Neural crest cell (in vitro differentiated cells): Measurements from ENCODE around the gene ZNF883. TPM values are rescaled to one million over a fixed set of nuclear protein-coding genes. Genes with fewer than 3 reads are reported as not detected.
"Not testable (repeated sequence)": the region's sequence is repeated elsewhere in the genome, so short reads cannot be mapped to it uniquely, and the experiment has no call there.

Experiments
- DNase-seq: peaks from one replicate; pipeline ENCODE4 v3.0.0; 2021; ENCODE audit warnings: low read depth, mixed read lengths, low spot score
- H3K27ac Mint-ChIP-seq: one replicate; pipeline ENCODE4 v1.8.0; 2021; ENCODE audit warnings: mild to moderate bottlenecking, mixed read lengths; ENCODE audit not compliant: unreplicated experiment
- H3K27me3 Mint-ChIP-seq: 2 replicates; pipeline ENCODE4 v1.8.0; 2021; ENCODE audit warnings: low read depth, mild to moderate bottlenecking, mixed read lengths
- H3K36me3 Mint-ChIP-seq: 2 replicates; pipeline ENCODE4 v1.8.0; 2021; ENCODE audit warnings: low read depth, mild to moderate bottlenecking, mixed read lengths
- H3K4me1 Mint-ChIP-seq: 2 replicates; pipeline ENCODE4 v1.8.0; 2021; ENCODE audit warnings: mixed read lengths
- H3K4me3 Mint-ChIP-seq: one replicate; pipeline ENCODE4 v1.8.0; 2021; ENCODE audit warnings: mild to moderate bottlenecking, mixed read lengths
- H3K9me3 Mint-ChIP-seq: 2 replicates; pipeline ENCODE4 v1.8.0; 2021; ENCODE audit warnings: mixed read lengths
- long read RNA-seq: library from polyadenylated mRNA; unstranded; transcript quantifications from one replicate; pipeline ENCODE4 v2.0.0, GENCODE V29; 2020
- total RNA-seq: library from RNA; stranded (reverse); gene quantifications from 2 replicates; pipeline ENCODE4 v1.2.1, GENCODE V29; 2021
- TF ChIP-seq, protein P1 (sequence below): fragments of 200-600 bp; sonication (generic); conservative IDR thresholded peaks from 2 replicates; pipeline ENCODE4 v1.5.0; 2021; ENCODE audit warnings: antibody characterized with exemption, mild to moderate bottlenecking

Gene ZNF883
- 8.7 TPM in 2 replicates for total RNA-seq
- long read RNA-seq, transcript ZNF883-201 (5 exons, 2,414 nt) = major isoform, 11 of 13 reads
- long read RNA-seq, partial matches to known transcripts = 0 of 13 reads
- long read RNA-seq, other reads (novel, unspliced or antisense) = 2 of 13 reads

DNA sequence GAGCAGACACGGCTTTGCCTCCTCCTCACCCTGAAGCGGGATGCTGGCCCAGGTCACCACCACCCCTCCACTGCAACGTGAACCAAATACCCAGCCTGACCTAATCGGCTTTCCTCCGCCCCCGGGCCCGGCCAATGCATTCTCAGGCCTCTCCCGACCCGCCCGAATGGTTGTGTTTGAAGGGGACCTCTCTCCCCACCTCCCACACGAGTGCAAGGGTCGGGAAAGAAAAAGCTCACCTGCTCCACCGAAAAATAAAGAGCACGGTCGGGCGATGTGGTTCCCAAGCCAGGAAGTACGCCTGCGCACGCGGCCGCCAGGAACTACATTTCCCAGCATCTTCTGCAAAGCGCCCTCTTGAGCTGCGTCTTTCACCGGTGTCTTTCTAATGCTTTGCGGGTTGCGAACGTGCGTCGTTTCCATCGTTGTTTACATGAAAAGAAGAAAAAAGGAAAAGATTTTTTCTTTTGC is at the start of gene ZNF883:
ZNF883 (minus strand) TSS at position 282 of the 471 bp plus-strand sequence.
- Mint-ChIP-seq H3K36me3 (peaks cover 32% of the 10 kb centered on the region), H3K4me1 (peaks cover 6% of the 10 kb centered on the region), H3K27me3 (peaks cover 7% of the 10 kb centered on the region), H3K27ac (no peak within 1 kb of the TSS), H3K4me3 (peak within 1 kb of the TSS; percentile 93), H3K9me3 (peaks cover 26% of the 10 kb centered on the region)
- DNase-seq = peak; percentile 33
- TF ChIP-seq, protein P1, sequence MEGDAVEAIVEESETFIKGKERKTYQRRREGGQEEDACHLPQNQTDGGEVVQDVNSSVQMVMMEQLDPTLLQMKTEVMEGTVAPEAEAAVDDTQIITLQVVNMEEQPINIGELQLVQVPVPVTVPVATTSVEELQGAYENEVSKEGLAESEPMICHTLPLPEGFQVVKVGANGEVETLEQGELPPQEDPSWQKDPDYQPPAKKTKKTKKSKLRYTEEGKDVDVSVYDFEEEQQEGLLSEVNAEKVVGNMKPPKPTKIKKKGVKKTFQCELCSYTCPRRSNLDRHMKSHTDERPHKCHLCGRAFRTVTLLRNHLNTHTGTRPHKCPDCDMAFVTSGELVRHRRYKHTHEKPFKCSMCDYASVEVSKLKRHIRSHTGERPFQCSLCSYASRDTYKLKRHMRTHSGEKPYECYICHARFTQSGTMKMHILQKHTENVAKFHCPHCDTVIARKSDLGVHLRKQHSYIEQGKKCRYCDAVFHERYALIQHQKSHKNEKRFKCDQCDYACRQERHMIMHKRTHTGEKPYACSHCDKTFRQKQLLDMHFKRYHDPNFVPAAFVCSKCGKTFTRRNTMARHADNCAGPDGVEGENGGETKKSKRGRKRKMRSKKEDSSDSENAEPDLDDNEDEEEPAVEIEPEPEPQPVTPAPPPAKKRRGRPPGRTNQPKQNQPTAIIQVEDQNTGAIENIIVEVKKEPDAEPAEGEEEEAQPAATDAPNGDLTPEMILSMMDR = no peak

DNA sequence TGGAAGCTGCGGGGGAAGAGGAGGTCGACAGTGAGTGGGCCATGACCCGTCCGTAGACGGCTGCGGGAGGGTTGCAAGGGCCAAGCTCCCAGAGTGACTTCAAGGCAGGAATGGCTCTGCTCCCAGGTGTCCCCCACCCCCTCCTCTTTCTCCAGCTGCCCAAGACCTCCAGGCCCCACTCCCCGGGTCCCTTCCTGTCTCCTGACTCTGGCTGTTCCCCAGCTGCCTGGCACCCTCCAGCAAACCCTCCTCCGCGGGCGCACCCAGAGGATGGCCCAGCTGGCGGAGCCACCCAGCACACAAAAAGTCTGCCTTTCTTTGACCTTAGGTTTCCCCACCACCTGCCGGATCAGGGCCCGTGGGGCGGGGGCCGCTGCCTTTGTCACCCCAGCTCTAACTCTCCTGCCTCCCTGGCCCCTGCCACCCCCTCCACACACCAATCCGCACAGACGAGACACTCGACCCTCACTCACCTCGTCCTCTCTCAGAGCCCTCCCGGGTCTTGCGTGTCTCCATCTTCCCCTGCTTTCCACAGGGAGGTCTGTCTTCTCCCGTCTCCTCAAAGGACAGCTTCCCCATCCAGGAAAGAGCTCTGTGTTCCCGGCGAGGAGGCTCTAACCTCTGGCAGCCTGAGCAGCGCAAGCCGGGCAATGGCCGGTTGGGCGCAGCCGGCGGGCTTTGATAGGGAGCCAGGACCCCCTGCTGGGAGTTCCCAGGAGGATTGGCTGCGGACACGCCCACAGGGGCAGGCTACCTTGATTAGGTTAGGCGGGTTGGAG is 49.3 kb upstream of the ZNF883 start:
- H3K4me3 Mint-ChIP-seq, H3K36me3 Mint-ChIP-seq, DNase-seq, H3K27ac Mint-ChIP-seq, H3K4me1 Mint-ChIP-seq, H3K9me3 Mint-ChIP-seq, H3K27me3 Mint-ChIP-seq: not testable (repeated sequence)

DNA sequence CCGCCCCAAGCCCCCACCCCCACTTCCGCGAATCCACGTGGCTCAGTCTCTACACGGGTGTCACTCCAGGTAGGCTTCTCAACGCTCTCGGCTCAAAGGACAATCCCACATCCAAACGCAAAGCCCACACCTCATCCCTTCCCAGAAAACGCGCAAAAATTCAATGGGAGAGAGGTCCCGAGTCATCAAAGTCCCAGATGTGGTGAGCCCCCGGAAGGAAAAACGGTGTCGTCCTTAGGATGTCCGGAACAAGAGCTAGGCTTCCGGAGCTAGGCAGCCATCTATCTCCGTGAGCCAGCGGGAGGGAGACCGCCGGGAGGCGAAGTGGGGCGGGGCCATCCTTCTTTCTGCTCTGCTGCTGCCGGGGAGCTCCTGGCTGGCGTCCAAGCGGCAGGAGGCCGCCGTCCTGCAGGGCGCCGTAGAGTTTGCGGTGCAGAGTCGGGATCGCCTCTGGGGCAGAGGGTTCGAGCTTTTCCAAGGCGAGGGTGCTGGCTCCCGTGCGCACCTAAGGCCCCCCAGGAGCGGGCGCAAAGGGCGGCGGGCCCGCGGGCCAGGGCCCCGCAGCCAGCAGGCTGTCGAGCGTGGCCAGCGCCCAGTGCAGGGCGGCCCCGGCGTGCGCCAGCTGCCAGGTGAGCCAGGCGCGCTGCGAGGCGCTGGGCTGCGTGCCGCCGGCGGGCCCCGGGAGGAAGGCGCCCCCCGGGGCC is 47.7 kb upstream of the ZNF883 start:
- not testable (repeated sequence) for H3K4me3 Mint-ChIP-seq, H3K4me1 Mint-ChIP-seq, H3K27ac Mint-ChIP-seq, H3K36me3 Mint-ChIP-seq, DNase-seq, H3K27me3 Mint-ChIP-seq, H3K9me3 Mint-ChIP-seq

DNA sequence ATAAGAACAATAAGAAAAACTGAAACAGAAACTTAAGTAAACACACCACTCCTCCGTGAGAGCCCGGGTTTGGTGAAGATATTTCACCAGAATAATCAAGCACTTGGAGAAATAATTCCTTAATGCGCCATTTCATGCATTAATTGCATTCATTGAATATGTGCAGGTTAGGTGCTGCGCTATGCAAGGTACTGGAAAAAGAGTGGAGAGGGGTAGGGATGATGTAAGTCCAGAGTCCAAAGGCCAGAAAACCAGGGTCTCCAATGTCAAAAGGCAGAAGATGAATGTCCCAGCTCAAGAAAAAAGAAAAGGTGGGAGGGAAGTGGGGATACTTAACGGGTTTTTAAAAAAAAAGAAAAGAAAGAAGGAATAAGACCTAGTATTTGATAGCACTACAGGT is 45.2 kb upstream of the ZNF883 start:
- no peak for DNase-seq
- Mint-ChIP-seq H3K4me1 (no peaks in the 10 kb centered on the region), H3K27me3 (no peaks in the 10 kb centered on the region)

DNA sequence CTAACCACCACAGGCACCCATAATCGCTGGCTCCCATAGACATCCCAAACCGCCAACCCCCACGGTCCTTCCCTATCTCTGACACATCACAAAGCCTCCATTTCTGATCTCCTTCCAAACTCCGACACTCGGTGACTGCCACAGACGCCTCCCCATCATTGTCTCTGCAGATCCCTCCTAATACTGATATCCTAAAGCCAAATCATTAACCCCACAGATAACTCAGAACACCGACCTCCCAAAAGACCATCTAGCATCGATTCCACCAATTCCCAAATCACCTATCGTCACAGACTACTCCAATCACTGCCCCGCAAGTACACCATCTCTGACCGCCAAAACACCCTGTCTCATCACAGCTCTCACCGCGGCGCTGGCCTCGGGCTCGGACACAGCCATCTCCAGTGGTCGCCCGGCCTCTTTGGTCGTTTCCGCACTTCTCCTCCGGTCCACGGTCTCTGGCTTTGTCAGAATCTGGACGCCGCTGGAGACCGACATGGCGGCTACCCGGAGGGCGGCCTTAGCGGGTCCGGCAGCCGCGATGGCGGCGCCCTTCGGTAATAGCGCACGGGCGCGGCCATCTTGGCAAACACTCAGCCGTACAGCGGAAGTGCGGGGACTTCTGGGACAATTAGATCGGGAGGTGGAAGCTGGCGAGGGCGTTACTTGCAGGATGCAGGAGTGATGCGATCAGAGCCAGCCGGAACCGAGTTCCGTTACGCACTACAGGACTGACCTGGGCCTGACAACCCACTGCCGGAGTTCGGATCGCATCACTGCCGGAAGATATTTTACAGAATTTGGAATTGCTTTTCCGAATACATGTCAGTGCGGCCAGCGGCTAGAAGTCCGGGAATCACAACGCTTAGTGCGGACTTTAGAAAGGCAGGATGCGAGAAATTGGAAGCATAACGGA is 44.5 kb upstream of the ZNF883 start, which contains the start of gene ZFP37:
ZFP37 (minus strand) TSS at position 534 of the 916 bp plus-strand sequence; CDS start at position 498, 36 bp downstream.
- H3K4me3 Mint-ChIP-seq = no peak within 1 kb of the TSS
- TF ChIP-seq, protein P1 = no peak

More for the DNA sequence above, 45.2 kb upstream of the ZNF883 start:
- Mint-ChIP-seq H3K4me3 (no peak overlapping the region), H3K36me3 (no peaks in the 10 kb centered on the region), H3K27ac (no peak overlapping the region), H3K9me3 (peaks cover 2% of the 10 kb centered on the region)
- TF ChIP-seq, protein P1 = no peak

More for the DNA sequence above, 44.5 kb upstream of the ZNF883 start, which contains the start of gene ZFP37:
- Mint-ChIP-seq H3K36me3 (no peaks in the 10 kb centered on the region), H3K9me3 (peaks cover 2% of the 10 kb centered on the region), H3K4me1 (no peaks in the 10 kb centered on the region), H3K27ac (no peak within 1 kb of the TSS), H3K27me3 (no peaks in the 10 kb centered on the region)
- peak; percentile 92 for DNase-seq
